ENCODE measurements around the gene THUMPD3. TPM values are rescaled to one million over a fixed set of nuclear protein-coding genes. Genes with fewer than 3 reads are reported as not detected.

Gene THUMPD3
- total and polyA plus RNA-seq, 9 of the 15 experiments (the other 6 are each of a cell fraction or from before 2014, with no cell fraction given): 58.3 to 132 (median 113) TPM

- TF ChIP-seq ZNF398 (CRISPR knock-in tag; IDR thresholded peaks at IDR 0.05): no peak
- peak; percentile 94 to 98 for TF ChIP-seq MAZ (CRISPR knock-in tag; conservative IDR thresholded peaks at IDR 0.05 in 1 of 2, IDR thresholded peaks at IDR 0.05 in 1 of 2)
- TF ChIP-seq ZBTB7A (IDR thresholded peaks at IDR 0.05; ENCODE audit: borderline replicate concordance, control insufficient read depth, low read depth, low read length): peak; percentile 94
- TF ChIP-seq FIP1L1 (IDR thresholded peaks at IDR 0.05; ENCODE audit: low read depth, low read length, poor library complexity, severe bottlenecking): peak; percentile 78
- TF ChIP-seq ZFX (CRISPR knock-in tag; IDR thresholded peaks at IDR 0.05): peak; percentile 96
- TF ChIP-seq ZNF175 (CRISPR knock-in tag; IDR thresholded peaks at IDR 0.05; ENCODE audit: low read depth): peak; percentile 14
- TF ChIP-seq JUNB (CRISPR knock-in tag; conservative IDR thresholded peaks at IDR 0.05): no peak
- TF ChIP-seq MEIS2 (IDR thresholded peaks at IDR 0.05; ENCODE audit: partially characterized antibody): peak; percentile 22
- TF ChIP-seq ARID4B (CRISPR knock-in tag; IDR thresholded peaks at IDR 0.05): peak; percentile 97
- peak; percentile 92 for TF ChIP-seq NR2C2 (CRISPR knock-in tag; IDR thresholded peaks at IDR 0.05)
- TF ChIP-seq NR2C2 (tag; IDR thresholded peaks at IDR 0.05): peak; percentile 99
- no peak for TF ChIP-seq ATF1 (CRISPR knock-in tag; IDR thresholded peaks at IDR 0.05)
- peak; percentile 91 for TF ChIP-seq ATF1 (tag; IDR thresholded peaks at IDR 0.05)
- TF ChIP-seq ZNF699 (CRISPR knock-in tag; IDR thresholded peaks at IDR 0.05; ENCODE audit: insufficient replicate concordance): no peak
- peak; percentile 91 for TF ChIP-seq TBP (optimal IDR thresholded peaks at IDR 0.05; ENCODE audit: low read depth, low read length)
- 0 out of 2 replicates have a peak, but pooled peaks have one; percentile 65 for TF ChIP-seq ZNF449 (CRISPR knock-in tag; IDR thresholded peaks at IDR 0.05)
- no peak for TF ChIP-seq ZC3H8 (IDR thresholded peaks at IDR 0.05)
- peak; percentile 91 for TF ChIP-seq ETS1 (conservative IDR thresholded peaks at IDR 0.05; ENCODE audit: control insufficient read depth, low read depth, low read length)
Measured at GRCh38 chr3:9362731-9363530, at the start of gene THUMPD3 (continued).
